OCI-LY7 (cell line): ENCODE results near the gene CGRRF1. TPM values are rescaled to one million over a fixed set of nuclear protein-coding genes. Genes with fewer than 3 reads are reported as not detected.

ENCODE experiments used
- BruUV-seq: library from RNA; stranded (reverse); fragments of 400-500 nt; replicated peaks from 2 replicates; lab custom pipeline; 2021; lab: Mats Ljungman, UMichigan
- CTCF ChIA-PET: fragments of 300-600 bp; sonication (Branson Sonifier 250); formaldehyde crosslinking; loops from one replicate; lab custom pipeline; 2022; ENCODE audit warnings: antibody characterized with exemption; ENCODE audit not compliant: unreplicated experiment; lab: Charles Lee
- POLR2A ChIA-PET: fragments of 300-600 bp; sonication (Branson Sonifier 250); formaldehyde crosslinking; loops from one replicate; lab custom pipeline; 2022; ENCODE audit warnings: antibody characterized with exemption; lab: Charles Lee
- DNase-seq: peaks from one replicate; pipeline ENCODE4 v3.0.0-alpha.2; 2015; ENCODE audit warnings: low spot score
- H2AFZ ChIP-seq: fragments of 200-600 bp; sonication (generic), shearing (Covaris generic); 2 replicates; pipeline ENCODE4 v1.6.1; 2014; ENCODE audit warnings: mild to moderate bottlenecking, antibody characterized with exemption, low read length, moderate library complexity
- H3K27ac ChIP-seq: fragments of 200-600 bp; sonication (generic); 2 replicates; pipeline ENCODE4 v1.5.1; 2014; ENCODE audit warnings: mixed run types, low read depth, mild to moderate bottlenecking, moderate library complexity, low read length, inconsistent platforms; ENCODE audit not compliant: poor library complexity, severe bottlenecking
- H3K36me3 ChIP-seq: fragments of 200-600 bp; sonication (generic); 2 replicates; pipeline ENCODE4 v1.6.1; 2014; ENCODE audit warnings: mild to moderate bottlenecking, antibody characterized with exemption, low read length, moderate library complexity, mixed read lengths; ENCODE audit not compliant: insufficient read depth
- H3K4me1 ChIP-seq: fragments of 200-600 bp; sonication (generic); 2 replicates; pipeline ENCODE4 v1.5.1; 2014; ENCODE audit warnings: mild to moderate bottlenecking, low read length; ENCODE audit not compliant: insufficient read depth, poor library complexity, severe bottlenecking
- H3K4me2 ChIP-seq: fragments of 200-600 bp; sonication (generic); 2 replicates; pipeline ENCODE4 v1.6.1; 2014; ENCODE audit warnings: mild to moderate bottlenecking, low read length
- H3K4me3 ChIP-seq: fragments of 200-600 bp; sonication (generic); 2 replicates; pipeline ENCODE4 v1.5.1; 2014; ENCODE audit warnings: mild to moderate bottlenecking, low read depth, low read length; ENCODE audit not compliant: poor library complexity, severe bottlenecking
- H3K79me2 ChIP-seq: fragments of 200-600 bp; sonication (generic); 2 replicates; pipeline ENCODE4 v1.6.1; 2016; ENCODE audit warnings: low read depth, mild to moderate bottlenecking, low read length, moderate library complexity, mixed read lengths; ENCODE audit not compliant: insufficient read depth
- H3K9me2 ChIP-seq: fragments of 200-600 bp; sonication (generic); 2 replicates; pipeline ENCODE4 v1.6.1; 2016; ENCODE audit warnings: mild to moderate bottlenecking, low read length, mixed read lengths; ENCODE audit not compliant: insufficient read depth
- H3K9me3 ChIP-seq: fragments of 200-600 bp; sonication (generic); 2 replicates; pipeline ENCODE4 v1.6.1; 2014; ENCODE audit warnings: mild to moderate bottlenecking, mixed run types, low read length, mixed read lengths
- H4K20me1 ChIP-seq: fragments of 200-600 bp; sonication (generic); 2 replicates; pipeline ENCODE4 v1.6.1; 2014; ENCODE audit warnings: mild to moderate bottlenecking, antibody characterized with exemption, low read length, moderate library complexity, mixed read lengths; ENCODE audit not compliant: insufficient read depth
- CTCF ChIP-seq: fragments of 200-600 bp; sonication (generic); conservative IDR thresholded peaks from 2 replicates; pipeline ENCODE4 v1.5.1; 2014; ENCODE audit warnings: mild to moderate bottlenecking, antibody characterized with exemption, low read length, moderate library complexity, mixed read lengths
- EZH2phosphoT487 ChIP-seq: fragments of 200-600 bp; sonication (generic); IDR thresholded peaks from 2 replicates; pipeline ENCODE4 v1.6.1; 2018; ENCODE audit warnings: low read depth, borderline replicate concordance, mild to moderate bottlenecking, mixed run types, antibody characterized with exemption, low read length, moderate library complexity, mixed read lengths
- intact Hi-C: fragments of 100-400 bp; cut with micrococcal nuclease; formaldehyde crosslinking; loops from one replicate; pipeline ENCODE4 v1.10.0; 2022; ENCODE audit not compliant: unreplicated experiment
- total RNA-seq, 2 experiments: library from RNA; depleted of rRNA in 1 of 2; stranded (reverse); fragments of >200 nt in 1 of 2; shearing (Covaris generic) in 1 of 2; gene quantifications; 2 replicates each; pipeline ENCODE4 v1.2.3, GENCODE V29; 2014 to 2022

The CGRRF1 gene
- total RNA-seq, 2 experiments from 2014 or later: 8.4 to 13.4 TPM

- no peak overlapping the region for H3K4me2 ChIP-seq
- H3K4me1 ChIP-seq: no peaks in the 10 kb centered on the region
- no TSS peak for BruUV-seq
- no peak overlapping the region for H3K27ac ChIP-seq
- no peaks in the 10 kb centered on the region for H3K79me2 ChIP-seq
- no peaks in the 10 kb centered on the region for H3K36me3 ChIP-seq
- H3K9me3 ChIP-seq: peaks cover 7% of the 10 kb centered on the region; the same call in 1 of the 2 replicates
- no peak for TF ChIP-seq CTCF
- no peak for TF ChIP-seq EZH2phosphoT487
- POLR2A ChIA-PET: interaction anchor here (0.9 kb wide), 1 partner anchor 41 kb away, joined by 4 read pairs; no protein-coding TSS in a partner anchor
- no peak overlapping the region for H2AFZ ChIP-seq
- intact Hi-C loops: no loop called here
- no peaks in the 10 kb centered on the region for H3K9me2 ChIP-seq
- H4K20me1 ChIP-seq: no peaks in the 10 kb centered on the region
- CTCF ChIA-PET: no interaction called here
- no peak for DNase-seq
- H3K4me3 ChIP-seq: no peak overlapping the region
These were observed 67.8 kb downstream of the CGRRF1 start for GRCh38 chr14:54577494-54577893.

DNA sequence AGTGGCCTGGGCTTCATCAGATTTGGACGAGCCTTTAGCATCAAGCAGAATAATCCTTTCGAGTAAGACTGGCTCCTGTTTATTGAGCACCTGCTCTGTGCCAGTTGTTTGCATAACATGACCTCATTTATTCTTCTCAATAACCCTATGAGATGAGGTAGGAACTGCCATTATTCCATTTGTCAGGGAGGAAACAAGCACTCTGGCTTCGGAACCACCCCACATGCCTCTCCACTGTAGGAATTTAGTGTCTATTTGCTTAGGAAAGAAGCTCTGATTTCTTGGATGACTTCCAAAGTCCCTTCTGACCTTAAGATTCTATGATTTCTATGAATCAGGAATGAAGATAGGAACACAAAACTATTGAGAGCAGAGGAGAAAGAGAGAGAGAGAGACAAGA is 68.3 kb downstream of the CGRRF1 start:
- no peak for DNase-seq
- Histone ChIP-seq H4K20me1 (no peaks in the 10 kb centered on the region), H3K4me1 (no peaks in the 10 kb centered on the region), H3K4me2 (no peak overlapping the region), H3K9me2 (no peaks in the 10 kb centered on the region), H3K9me3 (peaks cover 5% of the 10 kb centered on the region; the same call in 1 of the 2 replicates), H3K27ac (no peak overlapping the region), H2AFZ (no peak overlapping the region), H3K79me2 (no peaks in the 10 kb centered on the region), H3K4me3 (no peak overlapping the region), H3K36me3 (no peaks in the 10 kb centered on the region)
- ChIA-PET CTCF (no interaction called here), POLR2A (no interaction called here)
- TF ChIP-seq EZH2phosphoT487: no peak
- TF ChIP-seq CTCF: no peak
- BruUV-seq: no TSS peak
- intact Hi-C loops: no loop called here

GRCh38 chr14:54579621-54580020 is 69.9 kb downstream of the CGRRF1 start:
- no TSS peak for BruUV-seq
- DNase-seq: no peak
- ChIA-PET CTCF (no interaction called here), POLR2A (interaction anchor here (0.5 to 1.2 kb wide), 2 partner anchors 11 to 195 kb away, joined by 3 to 6 read pairs; no protein-coding TSS in a partner anchor)
- Histone ChIP-seq H3K9me3 (no peaks in the 10 kb centered on the region), H3K4me2 (no peak overlapping the region), H3K9me2 (no peaks in the 10 kb centered on the region), H3K36me3 (no peaks in the 10 kb centered on the region), H3K79me2 (no peaks in the 10 kb centered on the region), H4K20me1 (no peaks in the 10 kb centered on the region), H3K4me3 (no peak overlapping the region), H3K27ac (no peak overlapping the region), H2AFZ (no peak overlapping the region), H3K4me1 (no peaks in the 10 kb centered on the region)
- TF ChIP-seq CTCF (no peak), EZH2phosphoT487 (no peak)
- intact Hi-C loops: no loop called here
